ENCODE measurements around the gene HOXA9. TPM values are rescaled to one million over a fixed set of nuclear protein-coding genes. Genes with fewer than 3 reads are reported as not detected.
A peak's percentile ranks its signal among the peaks of the same experiment; 100 is the strongest.

Gene HOXA9
- polyA plus RNA-seq, 1 of the 3 experiments (the other 2 are of a cell fraction), result not detected

GRCh38 chr7:27141137-27141922 lies 24.0 kb downstream of the HOXA9 start:
- no peaks in the 10 kb centered on the region for H3F3A ChIP-seq (replicated peaks; ENCODE audit: insufficient read depth)
- H3K27me3 ChIP-seq (ENCODE audit: insufficient read depth), result peaks cover 100% of the 10 kb centered on the region
- no peaks in the 10 kb centered on the region for H3K79me2 ChIP-seq (ENCODE audit: insufficient read depth)
- no peak overlapping the region for H3K4me2 ChIP-seq
- POLR2A ChIA-PET, result no interaction called here
- 39% methylated on average over 18 of the region's 18 CpGs for WGBS (ENCODE audit: low lambda C conversion rate)
- no peaks in the 10 kb centered on the region for H3K9me2 ChIP-seq
- no peak overlapping the region for H2AFZ ChIP-seq (ENCODE audit: low read depth)
- H3K27ac ChIP-seq (ENCODE audit: low read depth in 2 of 2, low read length in 1 of 2), result no peak overlapping the region
- no peak overlapping the region for H3K9ac ChIP-seq
- H3K9me3 ChIP-seq, result no peaks in the 10 kb centered on the region
- TF ChIP-seq EZH2phosphoT487 (IDR thresholded peaks at IDR 0.05; ENCODE audit: borderline replicate concordance, low read depth) (0 out of 2 replicates have a peak, but pooled peaks have one; percentile 49), GATA2 (CRISPR knock-in tag; IDR thresholded peaks at IDR 0.05) (no peak)
- no peaks in the 10 kb centered on the region for H4K20me1 ChIP-seq (ENCODE audit: insufficient read depth)
- peaks cover 11 to 12% of the 10 kb centered on the region in 2 experiments; a peak in 1 of 4 replicates for H3K4me1 ChIP-seq (ENCODE audit: control insufficient read depth in 1 of 2, insufficient read depth in 2 of 2, low read depth in 1 of 2, low read length in 1 of 2)
- H3K36me3 ChIP-seq (replicated peaks in 1 of 2; ENCODE audit: control insufficient read depth in 1 of 2, insufficient read depth in 2 of 2, low read length in 1 of 2), result no peaks in the 10 kb centered on the region
- H3K4me3 ChIP-seq (ENCODE audit: low read depth in 2 of 2, low read length in 1 of 2), result no peak overlapping the region
- no peak for DNase-seq
- CTCF ChIA-PET, result interaction anchor here (0.8 to 3.8 kb wide), 13 partner anchors 10 to 1248 kb away, joined by 3 to 31 read pairs (median 4); partner anchors contain the start of genes HOXA3 and HOXA4

GRCh38 chr7:27140126-27140857 lies 25.0 kb downstream of the HOXA9 start:
- Histone ChIP-seq H4K20me1 (ENCODE audit: insufficient read depth) (no peaks in the 10 kb centered on the region), H2AFZ (ENCODE audit: low read depth) (no peak overlapping the region), H3K9me3 (no peaks in the 10 kb centered on the region), H3K4me1 (ENCODE audit: control insufficient read depth in 1 of 2, insufficient read depth in 2 of 2, low read depth in 1 of 2, low read length in 1 of 2) (peaks cover 11 to 12% of the 10 kb centered on the region in 2 experiments; a peak in 1 of 4 replicates), H3K79me2 (ENCODE audit: insufficient read depth) (no peaks in the 10 kb centered on the region), H3K9ac (no peak overlapping the region), H3K27me3 (ENCODE audit: insufficient read depth) (peaks cover 100% of the 10 kb centered on the region), H3K4me3 (ENCODE audit: low read depth in 2 of 2, low read length in 1 of 2) (no peak overlapping the region), H3K36me3 (replicated peaks in 1 of 2; ENCODE audit: control insufficient read depth in 1 of 2, insufficient read depth in 2 of 2, low read length in 1 of 2) (no peaks in the 10 kb centered on the region), H3K27ac (ENCODE audit: low read depth in 2 of 2, low read length in 1 of 2) (no peak overlapping the region), H3K4me2 (no peak overlapping the region), H3F3A (replicated peaks; ENCODE audit: insufficient read depth) (no peaks in the 10 kb centered on the region), H3K9me2 (no peaks in the 10 kb centered on the region)
- ChIA-PET CTCF (interaction anchor here (0.8 to 3.8 kb wide), 9 partner anchors 11 to 1050 kb away, joined by 3 to 31 read pairs (median 4); partner anchors contain the start of gene HOXA3), POLR2A (no interaction called here)
- TF ChIP-seq NRF1 (IDR thresholded peaks at IDR 0.05; ENCODE audit: low read depth, low read length) (no peak), TCF12 (IDR thresholded peaks at IDR 0.05) (no peak), GABPA (IDR thresholded peaks at IDR 0.05; ENCODE audit: low read depth) (no peak), EZH2phosphoT487 (IDR thresholded peaks at IDR 0.05; ENCODE audit: borderline replicate concordance, low read depth) (0 out of 2 replicates have a peak, but pooled peaks have one; percentile 51)
- TF ChIP-seq, protein P1, sequence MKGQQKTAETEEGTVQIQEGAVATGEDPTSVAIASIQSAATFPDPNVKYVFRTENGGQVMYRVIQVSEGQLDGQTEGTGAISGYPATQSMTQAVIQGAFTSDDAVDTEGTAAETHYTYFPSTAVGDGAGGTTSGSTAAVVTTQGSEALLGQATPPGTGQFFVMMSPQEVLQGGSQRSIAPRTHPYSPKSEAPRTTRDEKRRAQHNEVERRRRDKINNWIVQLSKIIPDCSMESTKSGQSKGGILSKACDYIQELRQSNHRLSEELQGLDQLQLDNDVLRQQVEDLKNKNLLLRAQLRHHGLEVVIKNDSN (IDR thresholded peaks at IDR 0.05; ENCODE audit: borderline replicate concordance, low read depth), result peak; percentile 18; the same call in 1 of the 2 replicates
- DNase-seq, result no peak
- 19% methylated on average over 15 of the region's 15 CpGs for WGBS (ENCODE audit: low lambda C conversion rate)
